Activated effector memory CD4-positive, alpha-beta T cell treated with anti-CD3 and anti-CD28 coated beads, Interleukin-2, amount 50 U/mL, for 16 hours (primary cell): Measurements from ENCODE around the gene NAT9.

Experiments
- DNase-seq: peaks from one replicate; pipeline ENCODE4 v3.0.0-alpha.2; 2020

NAT9 gene

DNA sequence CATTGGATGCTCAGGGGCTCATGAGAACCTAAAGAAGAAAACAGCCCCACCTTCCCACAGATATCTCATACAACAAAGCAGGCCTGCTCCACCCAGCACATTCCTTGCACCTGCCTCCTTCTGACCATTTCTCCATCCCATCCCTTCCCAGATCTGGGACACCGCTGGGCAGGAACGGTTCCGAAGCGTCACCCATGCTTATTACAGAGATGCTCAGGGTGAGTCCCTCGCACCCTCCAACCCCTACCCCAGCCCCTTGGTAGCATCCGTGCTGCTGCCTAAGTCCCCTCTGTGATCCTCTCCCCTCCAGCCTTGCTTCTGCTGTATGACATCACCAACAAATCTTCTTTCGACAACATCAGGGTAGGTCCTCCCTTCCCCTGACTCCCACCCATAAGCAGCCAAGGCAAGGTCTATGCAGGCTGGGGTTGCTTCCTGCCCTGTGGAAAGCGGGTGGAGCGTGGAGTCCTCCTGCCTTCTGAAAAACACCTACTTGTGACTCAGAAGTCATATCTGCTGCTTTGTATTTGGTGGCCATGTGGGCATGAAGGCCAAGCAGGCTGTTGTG, 33.1 kb downstream of the NAT9 start:
- no peak for DNase-seq

DNA sequence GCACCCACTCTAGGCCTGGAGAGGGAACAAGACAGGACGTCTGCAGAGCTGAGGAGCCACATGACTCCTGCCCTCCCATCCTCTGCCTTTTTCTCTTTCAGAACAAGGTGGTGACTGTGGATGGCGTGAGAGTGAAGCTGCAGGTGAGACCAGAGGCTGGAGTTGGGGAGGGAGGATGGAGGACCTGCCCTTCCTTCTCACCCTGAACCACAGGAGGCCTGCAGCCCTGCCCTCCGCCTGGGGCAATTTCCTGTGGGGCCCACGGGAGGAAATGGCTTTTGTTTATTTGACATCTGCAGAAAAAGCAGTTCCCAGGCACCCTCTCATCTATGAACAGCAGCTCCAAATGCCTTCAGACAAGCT, 34.0 kb downstream of the NAT9 start:
- peak; percentile 82 for DNase-seq

DNA sequence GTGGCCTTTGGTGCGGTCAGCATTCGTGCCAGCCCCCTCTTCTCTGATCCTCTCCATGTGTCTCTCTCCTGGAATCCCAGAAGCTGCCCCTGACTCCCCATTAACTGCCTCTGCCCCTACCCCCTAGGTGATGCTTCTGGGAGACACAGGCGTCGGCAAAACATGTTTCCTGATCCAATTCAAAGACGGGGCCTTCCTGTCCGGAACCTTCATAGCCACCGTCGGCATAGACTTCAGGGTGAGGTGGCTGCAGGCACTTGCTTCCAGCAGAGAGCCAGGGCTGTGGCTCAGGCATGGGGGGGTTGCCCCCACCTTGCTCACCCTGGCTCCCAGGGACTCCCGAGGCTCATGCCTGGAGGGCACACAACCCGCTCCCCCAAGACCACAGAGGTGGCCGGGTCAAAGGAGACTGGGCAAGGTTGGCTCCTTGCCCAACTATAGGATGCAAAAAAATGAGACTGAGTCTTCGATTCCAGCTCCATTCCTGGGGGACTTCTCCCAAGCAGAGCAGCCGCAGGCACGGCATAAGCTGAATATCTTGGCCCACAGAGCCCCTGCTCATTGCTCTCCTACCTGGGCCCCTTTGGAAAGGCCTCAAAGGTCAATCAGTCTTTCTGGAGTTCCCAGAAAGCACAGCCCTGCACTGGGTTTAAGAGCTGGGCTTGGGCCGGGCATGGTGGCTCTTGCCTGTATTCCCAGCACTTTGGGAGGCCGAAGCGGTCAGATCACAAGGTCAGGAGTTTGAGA, 35.3 kb downstream of the NAT9 start:
- DNase-seq, result no peak

DNA sequence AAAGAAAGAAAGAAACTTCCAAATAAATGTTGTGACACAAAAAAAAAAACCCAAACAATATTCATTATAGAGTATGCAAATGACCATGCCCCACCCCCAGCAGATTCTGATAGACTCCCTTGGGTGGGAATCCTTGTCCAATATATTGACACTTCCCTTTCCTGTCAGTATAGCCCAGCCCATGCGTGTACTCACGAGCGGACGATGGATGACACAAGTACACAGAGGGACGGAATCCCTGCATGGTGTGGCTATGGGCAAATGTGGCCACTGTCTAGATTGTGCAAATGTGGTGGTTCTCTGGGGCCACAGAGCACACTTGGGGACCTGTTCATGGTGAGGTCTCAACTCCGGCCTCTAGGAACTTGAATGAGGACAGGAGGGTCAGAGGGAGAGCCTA, 36.0 kb downstream of the NAT9 start:
- DNase-seq, result no peak

DNA sequence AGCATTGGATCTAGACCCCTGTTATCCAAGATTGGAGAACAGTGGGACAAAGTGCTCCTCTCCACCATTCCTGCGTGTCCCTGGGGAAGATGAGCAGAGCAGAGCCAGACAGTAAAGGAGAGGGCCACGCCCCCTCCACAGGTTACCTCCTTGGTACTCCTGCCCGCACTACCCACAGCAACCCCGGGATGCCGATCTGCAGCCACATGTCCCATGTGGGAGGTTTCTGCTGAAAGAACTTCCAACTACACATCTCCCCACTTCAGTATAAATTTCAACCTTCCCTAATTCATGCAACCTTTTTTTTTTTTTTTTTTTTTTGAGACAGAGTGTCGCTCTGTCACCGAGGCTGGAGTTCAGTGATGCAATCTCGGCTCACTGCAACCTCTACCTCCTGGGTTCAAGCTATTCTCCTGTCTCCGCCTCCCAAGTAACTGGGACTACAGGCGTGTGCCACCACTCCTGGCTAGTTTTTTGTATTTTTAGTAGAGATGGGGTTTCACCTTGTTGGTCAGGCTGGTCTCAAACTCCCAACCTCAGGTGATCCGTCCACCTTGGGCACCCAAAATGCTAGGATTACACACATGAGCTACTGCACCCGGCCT, 36.8 kb downstream of the NAT9 start:
- peak; percentile 73 for DNase-seq

DNA sequence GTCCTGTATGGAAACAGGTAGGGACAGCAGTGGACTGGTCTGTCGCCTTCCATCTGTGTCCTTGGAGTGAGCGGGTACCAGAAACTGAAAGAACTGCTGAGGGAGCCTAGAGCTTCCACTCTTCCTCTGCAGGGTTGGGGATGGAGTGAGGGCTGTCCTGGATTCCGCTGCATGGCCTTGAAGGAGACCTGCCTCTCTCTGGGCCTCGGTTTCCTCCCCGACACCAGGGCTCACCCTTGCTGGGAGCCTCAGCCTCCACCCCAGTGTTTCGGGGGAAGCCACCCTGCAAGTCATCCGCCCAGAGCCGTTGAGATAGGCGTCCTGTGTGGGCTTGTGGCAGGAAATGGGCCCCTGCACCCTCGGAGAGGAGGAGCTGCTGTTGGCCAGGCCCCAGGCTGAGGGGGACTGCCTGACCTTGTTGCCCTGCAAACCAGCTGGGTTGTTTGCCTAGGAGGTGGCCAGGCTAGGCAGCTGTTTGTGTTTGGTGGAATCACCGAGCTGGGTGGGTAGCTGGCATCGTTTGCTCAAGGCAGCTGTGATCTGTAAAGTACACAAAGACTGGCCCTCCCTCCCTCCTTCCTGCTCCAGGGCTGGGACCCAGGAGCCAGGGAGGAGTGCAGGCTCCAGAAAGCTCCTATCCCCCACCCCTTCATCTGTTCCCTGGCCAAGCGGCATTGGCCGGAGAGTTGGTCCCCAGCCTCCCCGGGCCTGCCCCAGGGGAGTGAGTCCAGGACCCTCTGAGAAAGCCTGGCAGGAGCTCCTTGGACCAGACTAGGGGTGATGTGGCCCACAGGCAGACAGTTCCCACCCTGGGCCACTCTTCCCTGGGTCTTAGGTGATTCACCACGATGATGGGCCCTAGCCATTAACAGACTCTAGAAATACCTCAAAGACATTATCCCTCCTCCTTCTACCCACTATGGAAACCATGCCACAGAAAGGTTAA, 37.8 kb downstream of the NAT9 start:
- peak; percentile 89 for DNase-seq

DNA sequence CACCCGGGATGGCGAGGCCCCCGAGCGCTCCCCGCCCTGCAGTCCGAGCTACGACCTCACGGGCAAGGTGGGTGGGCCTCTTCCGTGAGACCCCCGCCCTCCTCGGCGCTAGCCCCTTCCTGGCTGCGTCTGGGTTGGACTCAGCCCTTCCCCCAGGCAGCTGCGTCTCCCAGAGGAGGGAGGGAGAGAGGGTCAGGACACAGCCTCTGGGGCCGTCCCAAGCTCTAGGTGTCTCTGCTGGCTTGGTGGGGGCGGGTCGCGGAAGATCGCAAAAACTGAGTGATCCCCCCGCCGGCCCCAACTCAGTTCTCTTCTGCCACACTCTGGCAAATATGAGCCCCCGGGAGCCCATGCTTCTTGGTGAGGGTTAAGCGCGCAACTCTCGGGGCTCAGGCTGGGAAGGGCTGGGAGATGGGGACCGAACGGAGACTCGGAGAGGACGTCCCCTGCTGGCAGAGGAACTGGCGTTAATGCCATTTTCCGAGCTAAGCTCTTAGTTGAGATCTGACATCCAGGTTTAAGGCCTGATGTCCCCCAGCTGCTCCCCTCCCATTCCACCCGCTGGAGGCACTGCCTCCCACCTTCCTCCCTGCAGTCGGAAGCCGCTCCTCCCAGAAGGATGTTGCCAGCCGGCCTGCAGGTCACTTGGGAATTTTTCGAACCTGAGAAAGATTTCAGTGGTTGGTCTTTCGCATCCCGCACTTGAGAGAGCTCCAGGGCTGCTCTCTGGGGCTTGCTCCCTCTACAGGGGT, 38.7 kb downstream of the NAT9 start:
- DNase-seq, result peak; percentile 79

DNA sequence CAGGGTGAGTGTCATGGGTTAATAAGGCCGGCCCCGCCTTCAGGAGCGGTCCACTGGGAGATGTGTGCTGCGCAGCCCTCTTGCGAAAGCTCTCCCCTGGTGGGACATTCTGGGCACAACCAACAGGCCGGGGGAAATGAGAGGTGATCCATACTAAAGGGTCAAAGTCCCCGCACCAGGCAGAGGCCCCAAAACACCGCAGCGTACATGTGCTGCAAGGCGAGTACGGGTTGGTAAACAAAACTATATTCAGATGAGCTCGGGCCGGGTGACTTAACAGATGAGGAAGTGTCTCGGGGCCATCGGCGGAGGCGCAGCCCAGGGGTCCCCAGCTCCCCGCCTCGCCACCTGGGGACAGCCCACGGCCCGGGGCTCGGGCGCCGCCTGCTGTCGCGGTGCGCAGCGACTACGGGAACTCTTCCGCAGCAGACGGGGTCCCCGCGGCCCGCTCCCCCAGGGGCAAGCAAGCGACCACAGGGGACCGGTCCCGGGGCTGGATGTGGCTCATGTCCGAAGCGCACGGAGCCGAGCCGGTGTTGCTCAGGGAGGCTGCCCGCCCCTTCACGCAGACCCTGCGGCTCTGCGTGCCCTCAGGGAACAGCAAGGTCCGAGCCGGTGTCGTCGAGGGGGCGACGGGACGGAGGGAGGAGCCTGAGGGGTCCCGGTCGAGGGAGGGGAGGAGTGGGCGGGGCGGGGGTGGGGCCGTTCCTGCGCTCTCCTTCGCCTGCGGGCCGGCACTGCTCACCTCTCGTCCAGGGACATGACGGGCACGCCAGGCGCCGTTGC, 39.4 kb downstream of the NAT9 start, which contains the start of gene RAB37:
TSS of gene RAB37 (plus strand) at position 744 of the 786 bp plus-strand sequence. CDS start at position 761, 17 bp downstream.
- DNase-seq, result peak; percentile 81

DNA sequence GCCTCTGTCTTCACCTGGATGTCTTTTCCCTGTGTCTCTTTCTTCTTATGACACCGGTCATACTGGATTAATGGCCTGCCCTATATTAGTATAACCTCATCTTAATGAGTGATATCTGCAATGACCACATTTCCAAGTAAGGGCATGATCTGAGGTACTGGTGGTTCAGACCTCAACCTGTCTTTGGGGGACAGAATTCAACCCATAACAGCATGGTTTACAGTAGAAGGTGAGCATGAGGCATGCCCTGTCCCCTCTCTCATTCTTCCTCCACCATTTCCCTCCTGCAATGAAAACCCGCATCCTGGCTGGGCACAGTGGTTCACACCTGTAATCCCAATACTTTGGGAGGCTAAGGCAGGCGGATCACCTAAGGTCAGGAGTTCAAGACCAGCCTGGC, 41.9 kb downstream of the NAT9 start:
- no peak for DNase-seq

DNA sequence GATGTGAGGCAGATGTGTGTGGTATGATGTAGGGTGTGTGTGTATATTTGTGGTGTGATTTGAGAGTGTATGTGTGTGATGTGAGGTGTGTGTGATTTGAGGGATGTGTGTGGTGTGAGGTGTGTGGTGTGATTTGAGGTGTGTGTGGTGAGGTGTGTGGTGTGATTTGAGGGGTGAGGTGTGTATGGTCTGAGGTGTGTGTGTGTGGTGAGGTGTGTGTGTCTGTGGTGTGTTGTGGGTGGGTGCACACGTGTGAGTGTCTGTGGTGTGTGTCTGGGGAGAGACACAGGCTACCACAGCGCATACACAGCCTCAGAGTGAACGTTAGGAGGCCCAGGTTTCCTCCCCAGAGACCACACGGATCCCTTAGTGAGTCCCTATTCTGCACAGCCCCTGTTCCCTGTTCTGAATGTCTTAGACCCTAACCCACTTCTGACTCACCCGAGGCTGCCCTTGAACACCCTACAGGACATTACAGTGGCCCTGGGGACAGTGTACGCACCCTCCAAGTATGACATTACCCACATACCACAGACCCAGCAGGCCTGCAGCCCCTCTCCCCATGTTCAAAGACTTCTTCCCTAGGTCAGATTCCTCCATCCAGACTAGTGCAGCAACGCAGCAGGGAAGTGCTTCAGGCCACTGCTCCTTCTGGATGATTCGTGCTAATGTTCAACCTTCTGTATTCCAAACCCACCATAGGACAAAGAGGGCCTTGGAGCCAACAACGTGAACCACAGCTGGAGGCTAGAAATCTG, 42.6 kb downstream of the NAT9 start:
- no peak for DNase-seq

DNA sequence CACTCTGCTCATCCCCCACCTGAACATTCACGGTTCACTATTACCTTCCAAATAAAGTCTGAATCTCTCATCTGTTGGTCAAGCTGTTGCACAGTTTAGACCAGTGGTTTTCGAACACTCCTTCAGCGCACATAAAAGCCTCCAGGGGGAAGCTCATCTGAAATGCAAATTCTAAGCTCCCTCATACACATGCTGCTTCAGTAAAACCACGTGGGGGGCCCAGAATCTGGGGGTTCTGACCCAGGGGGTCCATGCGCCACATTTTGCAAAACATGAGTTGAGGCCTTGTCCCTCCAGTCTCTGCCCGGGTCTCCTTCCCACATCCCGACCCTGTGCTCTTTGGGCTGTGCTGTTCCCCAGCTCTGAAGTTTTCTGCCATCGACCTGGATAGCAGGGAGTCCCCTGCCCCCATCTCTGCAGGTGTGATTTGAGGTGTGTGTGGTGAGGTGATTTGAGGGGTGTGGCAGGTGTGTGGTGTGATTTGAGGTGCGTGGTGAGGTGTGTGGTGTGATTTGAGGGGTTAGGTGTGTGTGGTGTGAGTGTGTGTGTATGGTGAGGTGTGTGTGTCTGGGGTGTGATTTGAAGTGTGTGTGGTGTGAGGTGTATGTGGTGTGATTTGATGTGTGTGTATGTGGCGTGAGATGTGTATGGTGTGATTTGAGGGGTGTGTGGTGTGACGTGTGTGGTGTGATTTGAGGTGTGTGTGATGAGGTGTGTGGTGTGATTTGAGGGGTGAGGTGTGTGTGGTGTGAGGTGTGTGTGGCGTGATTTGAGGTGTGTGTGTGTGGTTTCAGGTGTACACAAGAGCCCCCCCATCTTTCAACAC, 43.9 kb downstream of the NAT9 start:
- no peak for DNase-seq

DNA sequence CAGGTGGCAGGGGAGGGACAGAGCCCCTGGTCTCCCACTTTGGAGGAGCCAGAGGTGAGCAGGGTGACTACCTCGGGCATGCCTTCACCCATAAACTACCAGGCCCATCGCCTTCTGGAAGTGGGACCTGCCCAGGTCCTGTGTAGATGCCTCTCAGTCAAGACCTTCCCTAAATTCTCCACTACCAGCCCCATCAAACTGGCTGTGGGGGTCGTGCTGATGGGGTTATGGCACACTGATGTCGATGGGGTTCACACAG, 44.9 kb downstream of the NAT9 start:
- DNase-seq, result no peak

DNA sequence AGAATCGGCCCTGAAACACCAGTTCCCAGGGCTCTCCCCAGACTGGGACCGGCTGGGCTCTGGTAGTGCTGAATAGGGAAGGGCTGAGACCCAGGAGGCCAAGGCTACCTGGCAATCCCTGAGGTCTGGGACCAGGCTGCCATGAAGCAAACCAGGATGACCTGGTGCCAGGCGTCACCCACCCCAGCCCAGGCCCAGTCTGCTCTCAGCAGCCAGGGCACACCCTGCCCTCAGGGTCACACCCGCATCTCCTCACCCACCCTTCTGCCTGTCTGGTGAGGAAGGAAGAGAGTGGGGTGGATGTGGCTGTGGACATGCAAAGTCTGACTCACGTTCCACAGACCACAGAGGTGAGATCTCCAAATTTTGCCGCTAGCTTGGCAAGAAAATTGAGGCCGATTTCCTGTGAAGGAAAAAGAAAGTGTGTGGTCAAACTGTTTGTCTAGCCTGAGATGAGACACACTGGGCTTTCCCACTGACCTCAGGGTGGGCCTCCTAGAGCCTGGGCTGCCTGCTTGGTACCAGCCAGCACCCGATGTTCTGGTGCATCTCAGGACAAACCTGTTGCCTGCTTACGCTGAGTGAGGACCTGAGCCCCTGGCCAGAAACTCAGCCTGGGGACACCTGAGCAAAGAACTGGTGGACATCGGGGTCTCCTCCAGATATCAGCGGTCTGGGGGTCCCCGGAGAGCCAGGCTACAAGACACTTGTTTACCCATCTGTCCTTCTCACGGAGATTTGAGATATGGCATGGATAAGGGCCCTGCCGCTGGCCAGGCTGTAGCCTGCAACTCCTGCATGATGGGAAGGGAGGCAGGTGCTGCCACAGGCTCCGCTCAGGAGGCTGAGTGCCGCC, 45.4 kb downstream of the NAT9 start:
- DNase-seq, result peak; percentile 79

DNA sequence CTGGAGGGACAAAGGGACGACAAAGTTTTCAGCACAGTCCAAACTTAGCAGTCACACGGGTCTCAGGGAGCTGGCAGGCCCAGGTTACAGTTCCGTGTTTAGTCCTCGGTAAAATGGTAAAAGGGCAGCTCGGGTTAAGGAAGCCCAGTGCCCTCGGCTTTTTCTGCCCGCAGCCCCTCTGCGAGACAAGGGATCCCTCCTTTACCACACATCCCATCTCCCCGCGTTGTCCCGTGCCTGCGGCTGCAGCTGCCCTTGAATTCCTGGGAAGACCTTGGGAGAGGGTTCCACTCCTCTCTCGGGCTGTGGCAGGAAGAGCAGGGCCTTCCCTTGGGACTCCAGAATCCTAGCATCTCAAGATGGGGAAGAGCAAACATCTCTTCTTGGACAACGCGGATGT, 46.3 kb downstream of the NAT9 start:
- no peak for DNase-seq

DNA sequence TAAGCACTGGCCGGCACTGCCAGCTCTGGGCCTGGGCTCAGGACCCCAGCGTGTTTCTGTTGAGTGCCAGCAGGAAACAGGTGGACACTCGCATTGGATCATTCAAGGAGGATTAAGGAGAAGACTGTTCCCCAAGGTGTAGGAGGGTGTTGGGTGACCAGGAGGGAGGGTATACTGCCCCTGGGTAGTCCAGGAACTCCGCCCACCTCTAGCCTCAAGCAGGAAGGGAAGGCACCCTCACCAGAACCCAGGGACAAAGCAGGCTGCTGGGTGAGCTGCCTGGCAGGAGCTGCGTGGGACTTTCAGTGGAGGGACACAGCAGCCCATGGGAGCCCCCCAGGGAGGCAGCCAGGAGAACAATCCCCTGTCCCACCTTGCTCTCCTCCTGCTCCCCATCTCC, 46.8 kb downstream of the NAT9 start:
- DNase-seq, result no peak

DNA sequence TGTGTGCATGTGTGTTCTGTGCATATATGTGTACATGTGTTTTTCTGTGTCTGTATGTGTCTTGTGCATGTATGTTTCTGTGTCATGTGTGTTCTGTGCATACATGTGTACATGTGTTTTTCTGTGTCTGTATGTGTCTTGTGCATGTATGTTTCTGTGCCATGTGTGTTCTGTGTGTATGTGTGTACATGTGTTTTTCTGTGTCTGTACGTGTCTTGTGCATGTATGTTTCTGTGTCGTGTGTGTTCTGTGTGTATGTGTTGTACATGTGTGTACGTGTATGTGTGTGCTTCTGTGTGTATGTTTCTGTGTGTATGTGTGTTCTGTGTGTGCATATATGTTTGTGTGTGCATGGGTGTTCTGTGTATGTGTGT, 47.5 kb downstream of the NAT9 start:
- DNase-seq, result no peak

DNA sequence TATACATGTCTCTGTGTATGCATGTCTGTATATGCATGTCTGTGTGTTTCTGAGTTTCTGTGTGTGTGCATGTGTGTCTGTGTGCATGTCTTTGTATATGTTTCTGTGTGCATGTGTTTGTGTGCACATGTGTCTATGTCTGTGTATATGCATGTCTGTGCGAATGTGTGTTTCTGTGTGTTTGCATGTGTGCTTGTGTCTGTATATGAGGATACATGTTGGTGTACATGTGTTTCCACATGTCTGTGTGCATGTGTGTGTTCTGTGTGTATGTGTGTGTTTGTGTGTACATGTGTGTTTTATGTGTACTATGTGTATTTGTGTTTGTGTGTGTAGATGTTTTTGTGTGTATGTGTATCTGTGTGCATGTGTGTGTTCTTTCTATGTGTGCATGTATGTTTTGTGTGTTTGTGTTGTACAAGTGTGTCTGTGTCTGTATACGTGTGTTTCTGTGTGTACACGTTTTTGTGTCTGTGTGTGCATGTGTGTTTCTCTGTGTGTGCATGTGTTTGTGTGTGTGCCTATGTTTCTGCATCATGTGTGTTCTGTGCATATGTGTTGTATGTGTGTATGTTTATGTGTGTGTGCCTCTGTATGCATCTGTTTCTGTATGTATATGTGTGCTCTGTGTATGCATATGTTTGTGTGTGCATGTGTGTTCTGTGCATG, 48.0 kb downstream of the NAT9 start:
- no peak for DNase-seq

DNA sequence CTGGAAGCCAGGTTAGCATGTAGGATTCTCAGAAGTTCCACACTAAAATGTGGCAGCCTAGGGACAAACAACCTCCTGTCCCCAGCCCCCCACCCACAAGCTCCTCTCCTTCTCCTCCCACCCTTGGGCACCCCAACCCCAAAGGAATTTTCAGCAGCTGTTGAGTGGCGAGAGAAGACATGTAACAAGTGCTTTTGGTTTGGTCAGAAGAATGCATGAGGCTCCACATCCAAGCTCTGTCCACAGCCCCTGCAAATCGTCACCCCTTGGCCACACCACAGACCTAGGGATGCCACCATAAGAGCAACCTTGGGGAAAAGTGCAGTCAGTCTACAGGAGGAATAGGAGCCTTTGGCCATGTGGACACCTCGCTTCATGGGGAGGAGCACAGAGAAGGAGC, 51.0 kb downstream of the NAT9 start:
- no peak for DNase-seq

DNA sequence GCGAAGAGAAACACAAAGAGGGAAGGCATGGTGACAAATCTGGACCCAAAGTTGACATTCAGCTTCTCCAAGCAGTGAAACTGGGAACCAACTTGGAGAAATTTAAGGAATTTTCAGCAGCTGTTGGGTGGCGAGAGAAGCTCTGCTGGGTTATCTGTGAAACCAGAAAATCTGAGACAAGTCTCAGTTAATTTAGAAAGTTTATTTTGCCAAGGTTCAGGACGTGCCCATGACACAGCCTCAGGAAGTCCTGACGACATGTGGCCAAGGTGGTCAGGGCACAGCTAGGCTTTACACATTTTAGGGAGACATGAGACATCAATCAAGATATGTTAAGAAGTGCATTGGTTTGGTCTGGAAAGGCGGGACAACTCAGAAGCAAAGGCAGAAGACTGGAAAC, 52.3 kb downstream of the NAT9 start:
- DNase-seq, result no peak
